ENCODE measurements around the gene EFCAB12. TPM values are rescaled to one million over a fixed set of nuclear protein-coding genes. Genes with fewer than 3 reads are reported as not detected.
"Not testable (repeated sequence)": the region's sequence is repeated elsewhere in the genome, so short reads cannot be mapped to it uniquely, and the experiment has no call there.

The EFCAB12 gene
- polyA plus RNA-seq, 12 donors, result 0.05 to 0.57 (median 0.16) TPM; not detected in 2

- DNase-seq, result no peak
Observed at GRCh38 chr3:129369711-129370110, 58.7 kb downstream of the EFCAB12 start.

- no peak for DNase-seq
Observed at GRCh38 chr3:129367821-129368220, 60.6 kb downstream of the EFCAB12 start.

DNA sequence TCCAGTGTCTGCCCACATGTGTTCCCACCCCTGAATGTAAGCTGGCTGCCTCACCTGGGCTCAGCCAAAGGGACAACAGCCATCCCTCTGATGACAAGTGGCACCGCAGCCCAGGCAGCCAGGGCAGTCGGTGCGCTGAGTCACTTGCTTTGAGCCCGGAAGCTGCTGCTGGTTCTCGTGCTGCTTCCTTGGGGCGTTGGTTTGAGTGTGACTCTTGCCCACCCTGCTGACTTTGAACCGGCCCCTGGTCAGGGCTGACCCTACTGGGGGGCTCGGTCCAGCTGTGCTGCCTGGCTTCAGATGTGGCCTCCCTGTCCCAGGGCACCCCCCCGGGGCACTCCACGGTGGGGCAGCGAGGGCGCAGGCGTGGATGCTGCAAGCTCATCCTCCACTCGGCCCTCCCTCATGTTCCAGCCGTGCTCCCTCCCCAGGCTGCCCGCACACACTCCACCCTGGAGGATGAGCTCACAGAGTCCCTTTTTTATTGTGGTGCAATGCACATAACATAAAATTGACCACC lies 62.1 kb downstream of the EFCAB12 start:
- no peak for DNase-seq

GRCh38 chr3:129365296-129366136 lies 62.9 kb downstream of the EFCAB12 start:
- DNase-seq, result peak; percentile 84

DNA sequence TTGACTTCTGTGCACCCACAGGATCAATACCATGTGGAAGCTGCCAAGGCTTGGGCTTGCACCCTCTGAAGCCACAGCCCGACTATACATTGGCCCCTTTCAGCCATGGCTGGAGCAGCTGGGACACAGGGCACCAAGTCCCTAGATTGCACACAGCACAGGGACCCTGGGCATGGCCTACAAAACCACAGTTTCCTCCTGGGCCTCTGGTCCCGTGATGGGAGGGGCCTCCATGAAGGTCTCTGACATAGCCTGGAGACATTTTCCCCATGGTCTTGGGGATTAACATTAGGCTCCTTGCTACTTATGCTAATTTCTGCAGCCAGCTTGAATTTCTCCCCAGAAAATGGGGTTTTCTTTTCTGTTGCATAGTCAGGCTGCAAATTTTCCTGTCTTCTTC lies 63.6 kb downstream of the EFCAB12 start:
- not testable (repeated sequence) for DNase-seq

DNA sequence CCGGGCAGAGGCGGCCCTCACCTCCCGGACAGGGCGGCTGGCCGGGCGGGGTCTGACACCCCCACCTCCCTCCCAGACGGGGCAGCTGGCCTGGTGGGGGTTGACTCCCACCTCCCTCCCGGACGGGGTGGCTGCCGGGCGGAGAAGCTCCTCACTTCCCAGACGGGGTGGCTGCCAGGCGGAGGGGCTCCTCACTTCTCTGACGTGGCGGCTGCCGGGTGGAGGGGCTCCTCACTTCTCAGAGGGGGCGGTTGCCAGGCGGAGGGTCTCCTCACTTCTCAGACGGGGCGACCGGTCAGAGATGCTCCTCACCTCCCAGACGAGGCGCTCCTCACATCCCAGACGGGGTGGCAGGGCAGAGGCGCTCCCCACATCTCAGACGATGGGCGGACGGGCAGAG lies 65.1 kb downstream of the EFCAB12 start:
- not testable (repeated sequence) for DNase-seq

- no peak for DNase-seq
Observed at GRCh38 chr3:129360705-129361460, 67.6 kb downstream of the EFCAB12 start.

- no peak for DNase-seq
Observed at GRCh38 chr3:129360171-129360611, 68.2 kb downstream of the EFCAB12 start.

- DNase-seq, result no peak
Observed at GRCh38 chr3:129358772-129359371, 69.6 kb downstream of the EFCAB12 start.

- no peak for DNase-seq
Observed at GRCh38 chr3:129358177-129358771, 70.2 kb downstream of the EFCAB12 start.

DNA sequence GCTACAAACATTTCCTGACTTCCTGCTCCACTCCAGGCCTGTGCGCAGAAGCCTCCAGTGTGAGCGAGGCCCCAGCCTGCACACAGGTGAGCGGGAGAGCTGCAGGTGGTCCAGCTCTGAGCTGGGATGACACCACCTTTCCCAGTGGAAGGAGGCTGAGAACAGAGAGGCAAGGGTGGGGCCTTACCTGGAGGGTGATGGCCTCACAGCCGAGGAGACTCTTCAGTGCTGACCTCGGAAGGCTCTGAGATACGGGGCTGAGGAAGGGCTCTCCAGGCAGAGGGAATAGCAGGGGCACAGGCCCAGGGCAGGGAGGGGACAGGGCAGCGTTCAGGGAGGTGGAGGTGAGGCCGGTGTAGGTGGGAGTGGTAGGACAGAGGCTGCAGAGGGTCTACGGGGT lies 70.8 kb downstream of the EFCAB12 start:
- no peak for DNase-seq

DNA sequence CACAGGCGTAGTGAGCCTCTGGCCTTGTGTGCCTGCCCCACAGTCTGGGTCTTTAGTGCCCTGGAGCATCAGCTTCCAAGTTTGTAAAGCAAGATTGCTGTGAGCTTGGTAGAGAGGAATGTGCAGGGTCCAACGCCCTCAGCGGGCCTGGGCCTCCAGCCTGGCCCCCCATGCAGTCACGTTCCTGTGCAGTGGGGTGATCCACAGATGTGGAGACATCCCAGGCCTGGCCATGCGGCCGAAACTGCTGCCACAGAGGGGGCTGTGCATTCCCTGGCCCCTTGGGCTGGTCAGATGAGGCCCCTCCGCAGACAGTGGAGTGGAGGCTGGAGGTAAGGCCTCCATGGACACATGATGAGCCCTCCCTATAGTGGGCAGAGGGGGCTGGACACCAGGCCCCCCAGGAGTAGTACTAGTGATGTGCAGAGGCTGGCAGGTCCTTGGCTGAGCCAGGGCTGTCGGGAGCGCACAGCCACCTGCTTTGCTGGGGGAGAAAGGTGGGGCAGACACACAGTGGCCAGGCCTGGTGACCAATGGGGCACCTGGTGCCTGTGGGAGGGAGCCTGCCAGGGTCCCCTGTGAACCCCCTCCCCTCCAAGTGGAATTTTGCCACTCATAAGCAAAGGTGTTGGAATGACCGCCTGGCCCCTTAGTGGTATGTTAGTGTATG lies 71.5 kb downstream of the EFCAB12 start:
- no peak for DNase-seq

DNA sequence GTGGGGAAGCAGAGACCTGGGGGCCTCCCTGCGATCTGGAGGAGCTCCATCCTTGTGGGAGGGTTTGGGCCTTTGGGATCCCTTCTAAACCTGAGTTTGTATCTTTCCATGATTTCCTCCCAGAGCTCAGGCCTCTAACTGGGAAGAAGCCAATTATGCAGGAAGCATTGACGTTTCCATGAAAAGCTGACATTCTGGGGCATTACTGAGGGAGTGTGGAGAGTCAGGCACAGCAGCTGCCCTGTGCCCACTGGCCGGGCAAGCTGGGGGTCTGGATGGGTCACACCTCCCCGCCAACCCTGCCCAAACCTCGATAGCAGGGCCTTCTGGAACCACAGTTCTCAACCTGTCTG lies 74.9 kb downstream of the EFCAB12 start:
- DNase-seq, result no peak

DNA sequence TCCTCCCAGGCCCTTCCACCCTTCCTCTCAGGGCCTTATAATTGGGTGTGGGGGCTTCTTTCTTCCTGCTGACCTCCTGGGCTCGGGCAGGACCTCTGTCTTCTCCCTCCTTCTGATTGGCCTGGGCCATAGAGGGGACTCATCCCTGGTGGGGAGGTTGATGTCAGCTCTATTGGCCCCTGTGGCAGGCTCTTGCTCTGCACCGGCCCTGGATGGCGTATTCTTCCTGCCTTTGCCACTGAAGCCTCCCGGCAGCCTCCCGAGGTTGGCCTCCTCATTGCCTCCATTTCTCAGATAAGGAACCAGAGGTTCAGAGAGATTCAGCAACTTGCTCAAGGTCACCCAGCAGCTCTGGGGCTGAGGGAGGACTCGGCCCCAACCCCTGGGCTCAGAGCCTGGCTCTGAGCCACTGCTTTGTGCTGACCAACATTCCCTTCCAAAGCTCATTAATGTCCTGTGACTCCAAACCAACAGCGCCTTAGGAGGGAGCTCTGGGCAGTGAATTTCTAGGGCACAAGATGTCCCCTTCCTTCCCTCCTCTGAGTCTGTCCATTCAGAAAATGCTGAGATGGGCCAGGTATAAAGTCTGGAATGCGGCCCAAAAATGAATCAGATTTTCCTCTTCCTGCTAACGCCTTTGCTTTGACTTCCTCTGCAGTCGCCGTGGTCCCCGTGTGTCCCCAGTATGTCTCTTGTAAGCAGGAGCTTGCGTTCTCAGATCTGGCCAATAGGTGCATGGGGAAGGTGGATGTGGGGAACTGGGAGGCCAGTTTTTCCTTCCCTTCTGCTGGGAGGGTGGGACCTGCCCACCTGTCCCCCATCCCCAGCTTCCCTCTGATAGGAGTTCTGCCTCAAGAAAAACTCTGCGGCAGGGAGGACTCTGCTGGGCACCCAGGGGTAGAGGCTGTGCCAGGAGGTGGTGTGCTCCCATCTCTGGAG lies 75.5 kb downstream of the EFCAB12 start:
- DNase-seq, result peak; percentile 28

- DNase-seq, result no peak
Observed at GRCh38 chr3:129352045-129352444, 76.4 kb downstream of the EFCAB12 start.

Other genes with a start within 250 kb of the EFCAB12 start
- 100 to 1,000 TPM in 11 of 12 donors, not detected in 1; 251 to 359 (median 334) TPM for gene CNBP, start 244.7 kb downstream of the EFCAB12 start, polyA plus RNA-seq (ENCODE audit: insufficient read length in 12 of 12)
- gene COPG1, start 179.0 kb downstream of the EFCAB12 start, polyA plus RNA-seq (ENCODE audit: insufficient read length in 12 of 12), result 100 to 1,000 TPM in 9 of 12 donors, 10 to 100 TPM in 2, not detected in 1; 97.0 to 131 (median 109) TPM
- gene HMCES, start 149.8 kb downstream of the EFCAB12 start, polyA plus RNA-seq (ENCODE audit: insufficient read length in 12 of 12), result 10 to 100 TPM in 11 of 12 donors, not detected in 1; 21.7 to 28.6 (median 24.6) TPM
- 10 to 100 TPM in 11 of 12 donors, not detected in 1; 20.8 to 41.2 (median 30.6) TPM for gene MBD4, start 11.3 kb upstream of the EFCAB12 start, polyA plus RNA-seq (ENCODE audit: insufficient read length in 12 of 12)
- 10 to 100 TPM in 11 of 12 donors, not detected in 1; 28.8 to 56.5 (median 33.7) TPM for gene IFT122, start 11.6 kb upstream of the EFCAB12 start, polyA plus RNA-seq (ENCODE audit: insufficient read length in 12 of 12)
- gene RHO, start 100.0 kb upstream of the EFCAB12 start, polyA plus RNA-seq (ENCODE audit: insufficient read length in 12 of 12), result under 1 TPM in 6 of 12 donors, not detected in 6; 0.04 to 0.13 (median 0.08) TPM
- gene H1-8, start 114.5 kb upstream of the EFCAB12 start, polyA plus RNA-seq (ENCODE audit: insufficient read length in 12 of 12), result not detected
- gene PLXND1, start 178.0 kb upstream of the EFCAB12 start, polyA plus RNA-seq (ENCODE audit: insufficient read length in 12 of 12), result 100 to 1,000 TPM in 11 of 12 donors, not detected in 1; 103 to 190 (median 122) TPM